ENCODE results near the gene ZNF236. TPM values are rescaled to one million over a fixed set of nuclear protein-coding genes. Genes with fewer than 3 reads are reported as not detected.

ZNF236 gene
- polyA plus RNA-seq, 1 donor from 2014 or later, result 7.7 TPM

DNA sequence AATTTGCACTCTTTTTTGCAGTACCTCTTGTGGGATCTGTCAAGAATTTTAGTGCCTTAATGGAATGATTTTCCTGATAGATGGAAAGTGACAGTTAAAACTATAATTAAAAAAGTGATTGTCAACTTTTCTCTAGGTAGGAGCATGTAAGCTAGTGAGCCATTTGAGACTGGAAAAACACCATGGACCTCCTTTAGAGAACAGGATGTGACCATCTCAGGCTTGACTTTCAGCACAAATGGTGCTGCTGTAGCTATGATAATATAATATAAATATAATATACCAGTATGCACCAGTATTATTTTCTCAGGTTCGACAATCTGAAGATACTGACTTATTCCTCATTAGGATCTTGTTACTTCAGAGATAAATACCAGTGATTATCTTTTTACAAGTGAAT, 27.8 kb downstream of the ZNF236 start (continued):
- no peak for TF ChIP-seq RAD21 (conservative IDR thresholded peaks at IDR 0.05)

DNA sequence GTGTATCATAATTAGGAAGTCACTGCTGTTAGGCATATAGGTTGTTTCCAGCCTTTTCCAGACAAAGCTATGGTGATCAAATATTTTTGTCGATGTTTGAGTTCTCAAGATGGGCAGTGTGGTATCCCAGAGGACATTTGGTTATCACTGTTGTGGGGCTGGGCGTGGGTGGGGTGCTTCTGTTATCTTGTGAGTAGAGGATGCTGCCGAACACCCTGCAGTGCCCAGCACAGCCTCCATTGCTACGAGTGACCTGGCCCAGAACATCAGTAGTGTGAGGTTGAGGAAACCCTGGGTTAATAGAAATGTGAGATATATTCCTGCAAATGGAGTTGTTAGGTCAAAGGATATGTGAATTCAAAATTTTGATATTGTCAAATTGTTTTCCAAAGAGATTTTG, 33.2 kb downstream of the ZNF236 start:
- Histone ChIP-seq H3F3A (ENCODE audit: insufficient read depth, low read length, poor library complexity, severe bottlenecking) (no peaks in the 10 kb centered on the region), H4K20me1 (ENCODE audit: insufficient read depth) (no peaks in the 10 kb centered on the region), H3K27me3 (ENCODE audit: insufficient read depth, low read depth, low read length) (no peaks in the 10 kb centered on the region), H3K9me3 (ENCODE audit: low read length) (no peaks in the 10 kb centered on the region), H3K4me3 (ENCODE audit: low read length) (no peak overlapping the region), H3K27ac (ENCODE audit: low read length) (no peak overlapping the region), H3K36me3 (ENCODE audit: insufficient read depth, low read length) (no peaks in the 10 kb centered on the region), H3K79me2 (replicated peaks; ENCODE audit: insufficient read depth, low read length) (no peaks in the 10 kb centered on the region), H3K9ac (ENCODE audit: low read length) (no peak overlapping the region), H3K4me2 (ENCODE audit: low read length) (no peak overlapping the region), H2AFZ (ENCODE audit: low read depth, low read length) (no peak overlapping the region), H3K9me2 (ENCODE audit: insufficient read depth, low read length) (no peaks in the 10 kb centered on the region)
- TF ChIP-seq EP300 (conservative IDR thresholded peaks at IDR 0.05; ENCODE audit: poor library complexity, severe bottlenecking), result no peak
- TF ChIP-seq RAD21 (conservative IDR thresholded peaks at IDR 0.05), result no peak
- no peak for TF ChIP-seq SMC3 (conservative IDR thresholded peaks at IDR 0.05; ENCODE audit: poor library complexity)
- TF ChIP-seq, protein P1, sequence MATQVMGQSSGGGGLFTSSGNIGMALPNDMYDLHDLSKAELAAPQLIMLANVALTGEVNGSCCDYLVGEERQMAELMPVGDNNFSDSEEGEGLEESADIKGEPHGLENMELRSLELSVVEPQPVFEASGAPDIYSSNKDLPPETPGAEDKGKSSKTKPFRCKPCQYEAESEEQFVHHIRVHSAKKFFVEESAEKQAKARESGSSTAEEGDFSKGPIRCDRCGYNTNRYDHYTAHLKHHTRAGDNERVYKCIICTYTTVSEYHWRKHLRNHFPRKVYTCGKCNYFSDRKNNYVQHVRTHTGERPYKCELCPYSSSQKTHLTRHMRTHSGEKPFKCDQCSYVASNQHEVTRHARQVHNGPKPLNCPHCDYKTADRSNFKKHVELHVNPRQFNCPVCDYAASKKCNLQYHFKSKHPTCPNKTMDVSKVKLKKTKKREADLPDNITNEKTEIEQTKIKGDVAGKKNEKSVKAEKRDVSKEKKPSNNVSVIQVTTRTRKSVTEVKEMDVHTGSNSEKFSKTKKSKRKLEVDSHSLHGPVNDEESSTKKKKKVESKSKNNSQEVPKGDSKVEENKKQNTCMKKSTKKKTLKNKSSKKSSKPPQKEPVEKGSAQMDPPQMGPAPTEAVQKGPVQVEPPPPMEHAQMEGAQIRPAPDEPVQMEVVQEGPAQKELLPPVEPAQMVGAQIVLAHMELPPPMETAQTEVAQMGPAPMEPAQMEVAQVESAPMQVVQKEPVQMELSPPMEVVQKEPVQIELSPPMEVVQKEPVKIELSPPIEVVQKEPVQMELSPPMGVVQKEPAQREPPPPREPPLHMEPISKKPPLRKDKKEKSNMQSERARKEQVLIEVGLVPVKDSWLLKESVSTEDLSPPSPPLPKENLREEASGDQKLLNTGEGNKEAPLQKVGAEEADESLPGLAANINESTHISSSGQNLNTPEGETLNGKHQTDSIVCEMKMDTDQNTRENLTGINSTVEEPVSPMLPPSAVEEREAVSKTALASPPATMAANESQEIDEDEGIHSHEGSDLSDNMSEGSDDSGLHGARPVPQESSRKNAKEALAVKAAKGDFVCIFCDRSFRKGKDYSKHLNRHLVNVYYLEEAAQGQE (IDR thresholded peaks at IDR 0.05; ENCODE audit: borderline replicate concordance), result no peak
- no peak for TF ChIP-seq EZH2 (IDR thresholded peaks at IDR 0.05; ENCODE audit: borderline replicate concordance, insufficient read depth, low read length, poor library complexity, severe bottlenecking)
- TF ChIP-seq MXI1 (conservative IDR thresholded peaks at IDR 0.05; ENCODE audit: poor library complexity, severe bottlenecking), result no peak

DNA sequence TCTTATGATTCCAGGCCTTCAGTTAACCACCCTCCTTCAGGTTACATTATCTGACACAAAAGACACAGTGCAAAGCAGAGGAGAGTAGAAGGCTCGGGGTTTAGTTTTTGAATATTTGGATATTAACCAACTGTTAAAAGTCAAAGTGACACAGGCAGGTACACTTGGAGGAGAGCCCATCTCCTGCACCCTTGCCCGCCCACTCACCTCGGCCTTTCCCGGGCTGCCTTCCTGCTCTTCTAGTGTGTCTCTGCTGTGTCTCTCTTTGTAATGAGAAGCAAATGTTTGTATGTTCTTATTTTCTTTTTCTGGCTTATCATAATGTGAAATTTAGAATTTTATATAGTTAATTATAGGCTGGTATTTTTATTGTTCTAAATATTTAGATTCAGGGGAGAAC, 35.1 kb downstream of the ZNF236 start:
- H3K9ac ChIP-seq (ENCODE audit: low read length), result no peak overlapping the region
- no peaks in the 10 kb centered on the region for H3K9me2 ChIP-seq (ENCODE audit: insufficient read depth, low read length)
- no peak overlapping the region for H3K4me3 ChIP-seq (ENCODE audit: low read length)
- peaks cover 4% of the 10 kb centered on the region for H3K36me3 ChIP-seq (ENCODE audit: insufficient read depth, low read length)
- no peak overlapping the region for H3K27ac ChIP-seq (ENCODE audit: low read length)
- no peaks in the 10 kb centered on the region for H3K27me3 ChIP-seq (ENCODE audit: insufficient read depth, low read depth, low read length)
- H2AFZ ChIP-seq (ENCODE audit: low read depth, low read length), result no peak overlapping the region
- no peak for TF ChIP-seq EZH2 (IDR thresholded peaks at IDR 0.05; ENCODE audit: borderline replicate concordance, insufficient read depth, low read length, poor library complexity, severe bottlenecking)
- TF ChIP-seq POLR2AphosphoS5 (IDR thresholded peaks at IDR 0.05), result no peak
- no peak for TF ChIP-seq RAD21 (conservative IDR thresholded peaks at IDR 0.05)
- TF ChIP-seq, protein P2, sequence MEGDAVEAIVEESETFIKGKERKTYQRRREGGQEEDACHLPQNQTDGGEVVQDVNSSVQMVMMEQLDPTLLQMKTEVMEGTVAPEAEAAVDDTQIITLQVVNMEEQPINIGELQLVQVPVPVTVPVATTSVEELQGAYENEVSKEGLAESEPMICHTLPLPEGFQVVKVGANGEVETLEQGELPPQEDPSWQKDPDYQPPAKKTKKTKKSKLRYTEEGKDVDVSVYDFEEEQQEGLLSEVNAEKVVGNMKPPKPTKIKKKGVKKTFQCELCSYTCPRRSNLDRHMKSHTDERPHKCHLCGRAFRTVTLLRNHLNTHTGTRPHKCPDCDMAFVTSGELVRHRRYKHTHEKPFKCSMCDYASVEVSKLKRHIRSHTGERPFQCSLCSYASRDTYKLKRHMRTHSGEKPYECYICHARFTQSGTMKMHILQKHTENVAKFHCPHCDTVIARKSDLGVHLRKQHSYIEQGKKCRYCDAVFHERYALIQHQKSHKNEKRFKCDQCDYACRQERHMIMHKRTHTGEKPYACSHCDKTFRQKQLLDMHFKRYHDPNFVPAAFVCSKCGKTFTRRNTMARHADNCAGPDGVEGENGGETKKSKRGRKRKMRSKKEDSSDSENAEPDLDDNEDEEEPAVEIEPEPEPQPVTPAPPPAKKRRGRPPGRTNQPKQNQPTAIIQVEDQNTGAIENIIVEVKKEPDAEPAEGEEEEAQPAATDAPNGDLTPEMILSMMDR (IDR thresholded peaks at IDR 0.05; ENCODE audit: poor library complexity, severe bottlenecking), result no peak
- no peak for TF ChIP-seq EP300 (conservative IDR thresholded peaks at IDR 0.05; ENCODE audit: poor library complexity, severe bottlenecking)
- no peak for TF ChIP-seq SMC3 (conservative IDR thresholded peaks at IDR 0.05; ENCODE audit: poor library complexity)
- TF ChIP-seq TAF1 (IDR thresholded peaks at IDR 0.05; ENCODE audit: low read depth), result no peak
- TF ChIP-seq MXI1 (conservative IDR thresholded peaks at IDR 0.05; ENCODE audit: poor library complexity, severe bottlenecking), result no peak
- TF ChIP-seq, protein P1 (IDR thresholded peaks at IDR 0.05; ENCODE audit: borderline replicate concordance), result no peak
- H3K79me2 ChIP-seq (replicated peaks; ENCODE audit: insufficient read depth, low read length), result no peaks in the 10 kb centered on the region
- no peaks in the 10 kb centered on the region for H3F3A ChIP-seq (ENCODE audit: insufficient read depth, low read length, poor library complexity, severe bottlenecking)
- no peak overlapping the region for H3K4me2 ChIP-seq (ENCODE audit: low read length)
- no peaks in the 10 kb centered on the region for H4K20me1 ChIP-seq (ENCODE audit: insufficient read depth)
- no peaks in the 10 kb centered on the region for H3K9me3 ChIP-seq (ENCODE audit: low read length)

All from neural cell (in vitro differentiated cells).